Pons (tissue), 1 donor: ENCODE measurements around the gene PHACTR3.
"Not testable (repeated sequence)": the region's sequence is repeated elsewhere in the genome, so short reads cannot be mapped to it uniquely, and the experiment has no call there.

ENCODE experiments used
- DNase-seq: peaks from one replicate; pipeline ENCODE4 v3.0.0-alpha.2; 2016; ENCODE audit warnings: low spot score

PHACTR3 gene

GRCh38 chr20:59864726-59865125 is 260.4 kb downstream of the PHACTR3 start:
- DNase-seq, result no peak

GRCh38 chr20:59866338-59866737 is 262.0 kb downstream of the PHACTR3 start:
- no peak for DNase-seq

DNA sequence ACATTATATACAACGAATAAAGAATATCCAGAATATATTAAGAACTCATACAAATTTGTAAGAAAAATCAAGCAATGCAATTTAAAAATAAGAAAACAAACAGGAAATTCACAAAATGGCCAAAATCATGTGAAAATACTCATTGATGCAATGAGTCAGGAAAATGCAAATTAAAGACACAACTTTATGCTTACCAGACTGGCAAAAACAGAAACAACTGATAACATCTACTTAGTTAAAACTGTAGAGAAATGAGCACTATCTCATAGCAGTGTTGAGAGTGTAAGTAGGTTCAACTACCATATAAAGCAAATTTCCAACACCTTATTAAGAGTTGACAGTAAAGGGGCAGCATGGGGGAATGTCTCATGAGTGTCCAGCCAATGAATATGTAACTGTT is 266.8 kb downstream of the PHACTR3 start:
- no peak for DNase-seq

DNA sequence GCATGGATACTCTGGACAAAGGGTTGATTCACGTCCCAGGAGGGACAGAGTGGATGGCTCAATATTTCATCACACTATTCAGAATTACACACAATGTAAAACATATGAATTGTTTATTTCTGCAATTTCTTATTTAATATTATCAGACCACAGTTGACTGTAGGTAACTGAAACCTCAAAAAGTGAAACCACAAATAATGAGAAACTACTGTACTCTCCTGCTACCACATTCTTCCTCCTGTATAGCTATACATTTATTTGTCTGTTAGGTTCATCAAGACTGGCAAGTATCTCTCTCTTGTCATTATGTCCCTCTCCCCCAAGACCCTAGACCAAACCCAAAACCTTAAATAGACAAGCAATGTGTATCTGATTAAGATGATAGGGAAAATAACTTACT is 269.1 kb downstream of the PHACTR3 start:
- no peak for DNase-seq

DNA sequence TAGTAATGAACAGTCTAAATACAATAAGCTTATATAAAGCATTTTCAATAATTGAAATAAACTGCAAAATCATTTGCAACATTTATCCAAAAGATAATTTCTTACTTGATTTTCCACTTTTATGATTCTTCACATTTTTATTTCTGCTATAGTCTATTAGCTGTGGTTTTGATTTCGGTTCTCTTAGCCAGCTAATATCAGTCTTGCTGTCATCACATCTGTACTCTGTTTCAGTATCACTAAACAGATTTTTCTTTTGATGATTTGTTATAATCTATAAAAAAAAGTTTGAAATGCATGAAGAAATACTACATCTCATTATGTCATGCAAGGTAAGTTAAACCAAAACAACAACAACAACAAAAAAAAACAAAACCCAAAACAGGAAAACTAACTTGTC is 275.9 kb downstream of the PHACTR3 start:
- no peak for DNase-seq

GRCh38 chr20:59884494-59884893 is 280.2 kb downstream of the PHACTR3 start:
- DNase-seq, result no peak

DNA sequence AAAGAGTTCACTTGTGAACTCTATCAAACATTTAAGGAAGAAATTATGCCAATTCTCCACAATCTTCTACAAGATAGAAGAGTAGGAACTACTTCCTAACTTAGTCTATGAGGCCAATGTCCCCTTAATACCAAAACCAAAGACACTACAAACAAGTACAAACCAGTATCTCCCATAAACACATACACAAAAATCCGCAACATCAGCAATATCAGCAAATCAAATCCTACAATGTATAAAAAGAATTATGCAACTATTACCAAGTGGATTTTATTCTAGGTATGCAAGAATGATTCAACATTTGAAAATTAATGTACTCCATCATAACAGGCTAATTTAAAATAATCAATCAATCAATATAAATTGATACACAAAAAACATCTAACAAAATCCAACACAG is 283.7 kb downstream of the PHACTR3 start:
- no peak for DNase-seq

DNA sequence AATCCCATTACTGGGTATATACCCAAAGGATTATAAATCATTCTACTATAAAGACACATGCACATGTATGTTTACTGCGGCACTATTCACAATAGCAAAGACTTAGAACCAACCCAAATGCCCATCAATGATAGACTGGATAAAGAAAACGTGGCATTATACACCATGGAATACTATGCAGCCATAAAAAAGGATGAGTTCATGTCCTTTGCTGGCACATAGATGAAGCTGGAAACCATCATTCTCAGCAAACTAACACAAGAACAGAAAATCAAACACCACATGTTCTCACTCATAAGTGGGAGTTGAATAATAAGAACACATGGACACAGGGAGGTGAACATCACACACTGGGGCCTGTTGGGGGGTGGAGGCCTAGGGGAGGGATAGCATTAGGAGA is 285.7 kb downstream of the PHACTR3 start:
- DNase-seq, result not testable (repeated sequence)

- no peak for DNase-seq
Observed at GRCh38 chr20:59891581-59891980, 287.2 kb downstream of the PHACTR3 start.

GRCh38 chr20:59895908-59896307 is 291.6 kb downstream of the PHACTR3 start:
- DNase-seq, result no peak
